Measurements from ENCODE around the gene IPO4.

Gene IPO4

DNA sequence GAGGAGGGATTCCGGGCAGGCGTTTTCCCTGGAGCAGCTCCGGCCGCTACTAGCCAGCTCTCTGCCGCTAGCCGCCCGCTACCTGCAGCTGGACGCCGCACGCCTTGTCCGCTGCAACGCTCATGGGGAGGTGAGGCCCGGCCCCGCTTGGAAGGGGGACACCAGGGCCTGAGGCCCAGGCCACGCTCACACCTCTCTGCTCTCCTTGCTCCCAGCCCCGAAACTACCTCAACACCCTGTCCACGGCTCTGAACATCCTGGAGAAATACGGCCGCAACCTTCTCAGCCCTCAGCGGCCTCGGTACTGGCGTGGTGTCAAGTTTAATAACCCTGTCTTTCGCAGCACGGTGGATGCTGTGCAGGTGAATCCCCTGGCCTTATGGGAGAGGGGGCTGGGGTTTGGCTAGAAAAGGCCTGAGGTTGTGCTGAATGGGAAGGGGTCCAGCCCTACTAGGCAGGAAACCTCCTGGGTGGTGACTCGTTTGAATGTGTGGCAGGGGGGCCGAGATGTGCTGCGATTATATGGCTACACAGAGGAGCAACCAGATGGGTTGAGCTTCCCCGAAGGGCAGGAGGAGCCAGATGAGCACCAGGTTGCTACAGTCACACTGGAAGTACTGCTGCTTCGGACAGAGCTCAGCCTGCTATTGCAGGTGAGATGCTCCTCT, 40.7 kb downstream of the IPO4 start:
- DNase-seq (ENCODE audit: extremely low read depth in 1 of 2, low read depth in 1 of 2), result no peak

DNA sequence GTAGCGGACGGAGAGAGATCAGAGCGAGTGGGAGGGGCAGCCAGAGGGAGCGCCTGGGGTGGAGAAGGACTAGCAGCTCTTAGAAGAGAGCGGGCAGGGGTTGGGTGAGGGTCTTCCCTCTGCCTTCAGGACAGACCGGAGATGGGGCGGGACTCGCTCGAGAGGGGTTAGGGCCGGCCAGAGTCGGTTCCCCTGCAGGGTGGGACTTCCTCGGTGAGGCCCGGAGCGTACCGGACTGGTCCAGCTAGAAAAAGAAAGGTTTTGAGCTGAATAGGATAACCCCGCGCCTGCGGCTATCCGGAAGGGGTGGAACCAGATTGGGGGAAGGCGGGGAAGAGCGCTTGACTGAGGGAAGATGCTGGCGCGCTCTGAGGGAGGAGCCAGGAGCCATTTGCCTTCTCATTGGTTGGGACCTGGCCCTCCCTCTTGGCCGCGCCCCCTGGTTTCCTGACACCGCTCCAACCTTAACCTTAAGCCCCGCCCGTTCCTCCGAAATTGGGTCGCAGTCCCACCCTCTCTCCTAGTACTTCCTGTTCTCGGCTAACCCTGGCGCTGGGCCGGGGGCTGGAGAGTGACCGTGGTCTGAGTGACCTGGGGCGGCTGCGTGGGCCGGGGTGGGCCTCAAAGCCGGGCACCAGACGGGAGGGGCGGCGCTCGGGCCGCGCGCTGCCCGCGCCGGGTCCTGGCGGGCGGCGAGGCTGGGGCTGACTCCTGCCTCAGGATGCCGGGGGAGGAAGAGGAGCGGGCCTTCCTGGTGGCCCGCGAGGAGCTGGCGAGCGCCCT, 41.4 kb downstream of the IPO4 start, which contains the start of gene RNF31:
RNF31 (plus strand) TSS at position 521 of the 783 bp plus-strand sequence; CDS start at position 722, 201 bp downstream.
- peak; percentile 93 to 99 for DNase-seq (ENCODE audit: extremely low read depth in 1 of 2, low read depth in 1 of 2)

DNA sequence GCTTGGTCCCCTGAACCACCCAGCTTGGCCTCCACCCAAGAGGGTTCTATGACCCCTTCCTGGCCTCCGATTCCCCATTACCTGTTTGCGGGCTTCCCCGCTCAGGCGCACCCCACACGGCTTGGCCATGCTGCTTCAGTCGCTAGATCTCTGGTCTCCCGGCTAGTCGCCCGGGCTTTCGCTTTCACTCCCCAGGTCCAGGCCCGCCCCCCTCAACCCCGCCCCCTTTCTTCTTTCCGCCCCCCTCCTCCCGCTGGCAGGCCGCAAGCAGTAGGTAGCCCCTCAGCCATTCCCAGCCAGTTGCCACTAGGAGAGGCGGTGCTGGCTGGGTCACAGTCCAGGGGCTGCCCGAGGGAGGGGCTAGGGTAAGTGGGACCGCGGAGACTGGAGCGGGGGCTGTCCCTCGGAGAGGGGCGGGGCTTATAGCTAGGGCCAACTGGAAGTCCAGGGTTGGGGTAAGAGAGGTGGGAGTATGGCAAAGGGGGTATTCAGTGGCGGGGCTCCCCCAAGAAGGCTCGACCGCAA, 42.1 kb downstream of the IPO4 start, which contains the start of gene PSME2:
PSME2 (minus strand) TSS at position 158 of the 525 bp plus-strand sequence; CDS start at position 129, 29 bp downstream.
- DNase-seq (ENCODE audit: extremely low read depth in 1 of 2, low read depth in 1 of 2), result peak; percentile 84 to 97

DNA sequence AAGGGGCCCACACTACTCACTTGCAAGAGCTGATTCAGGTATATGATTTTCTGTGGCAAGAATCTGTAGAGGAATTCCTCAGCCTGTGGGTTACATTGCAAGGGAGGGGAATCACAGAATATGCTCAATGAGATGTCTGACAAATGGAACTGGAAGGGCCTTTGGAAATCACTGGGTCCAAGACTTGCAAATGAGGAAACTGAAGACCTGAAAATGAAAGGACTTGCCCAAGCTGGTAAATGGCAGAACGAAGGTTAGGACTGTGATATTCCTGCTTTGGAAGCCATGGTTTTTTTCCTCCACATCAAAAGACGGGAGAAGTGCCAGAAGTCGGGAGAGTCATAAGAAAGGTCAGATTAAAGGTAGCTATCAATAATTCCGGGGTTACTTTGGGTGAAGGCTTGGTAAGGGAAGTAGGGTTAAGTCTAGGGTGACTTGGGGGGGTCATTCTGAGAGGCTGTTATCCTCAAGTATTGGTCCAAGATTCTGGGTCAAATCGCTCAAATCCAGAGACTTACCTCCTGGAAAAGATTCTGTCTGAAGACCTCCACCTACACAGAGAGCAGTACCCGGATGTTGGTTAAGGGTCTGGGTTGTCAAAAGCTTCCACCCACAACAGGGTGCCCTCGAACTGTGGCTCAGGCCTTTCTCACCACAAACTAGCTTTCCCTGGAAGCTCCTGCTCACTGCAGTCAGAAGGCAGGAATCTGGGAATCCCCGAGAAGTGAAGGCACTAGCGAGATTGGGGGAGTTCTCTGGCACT, 42.7 kb downstream of the IPO4 start:
- DNase-seq (ENCODE audit: extremely low read depth in 1 of 2, low read depth in 1 of 2), result no peak

DNA sequence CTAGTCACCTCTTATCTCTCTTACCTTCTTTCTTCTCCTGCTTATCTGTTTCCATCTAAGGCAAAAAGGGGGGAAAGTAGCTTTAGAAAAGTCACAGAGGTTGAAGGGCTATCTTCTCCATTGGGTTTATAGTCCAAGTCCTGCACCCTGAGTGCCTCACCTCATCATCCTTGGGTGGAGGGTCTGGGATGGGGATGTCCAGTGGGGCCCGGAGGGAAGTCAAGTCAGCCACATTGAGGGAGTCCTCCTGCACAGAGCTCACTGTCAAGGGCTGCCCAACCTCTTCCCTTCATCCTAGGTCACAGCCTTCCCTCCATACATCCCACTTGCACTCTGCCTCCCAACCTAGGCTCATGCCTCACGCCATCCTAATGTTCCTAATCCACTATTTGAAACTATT, 43.4 kb downstream of the IPO4 start:
- no peak for DNase-seq (ENCODE audit: extremely low read depth in 1 of 2, low read depth in 1 of 2)

DNA sequence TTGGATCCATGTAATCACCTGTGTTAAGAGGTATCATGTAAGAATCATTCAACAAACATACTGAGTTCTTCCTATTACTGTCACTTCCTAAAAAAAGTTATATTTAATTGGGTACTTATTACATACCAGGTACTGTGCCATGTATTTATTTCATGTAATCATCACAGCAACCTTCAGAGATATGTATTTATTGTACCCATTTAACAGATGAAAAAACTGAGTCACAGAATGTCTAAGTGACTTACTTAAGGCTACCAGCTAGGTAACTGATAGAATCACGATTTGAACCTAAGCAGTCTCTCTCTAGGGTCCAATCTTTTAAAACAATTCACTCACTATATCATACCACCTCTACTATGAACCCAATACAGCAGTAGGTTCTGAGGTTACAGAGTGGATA, 44.2 kb downstream of the IPO4 start:
- no peak for DNase-seq (ENCODE audit: extremely low read depth in 1 of 2, low read depth in 1 of 2)

DNA sequence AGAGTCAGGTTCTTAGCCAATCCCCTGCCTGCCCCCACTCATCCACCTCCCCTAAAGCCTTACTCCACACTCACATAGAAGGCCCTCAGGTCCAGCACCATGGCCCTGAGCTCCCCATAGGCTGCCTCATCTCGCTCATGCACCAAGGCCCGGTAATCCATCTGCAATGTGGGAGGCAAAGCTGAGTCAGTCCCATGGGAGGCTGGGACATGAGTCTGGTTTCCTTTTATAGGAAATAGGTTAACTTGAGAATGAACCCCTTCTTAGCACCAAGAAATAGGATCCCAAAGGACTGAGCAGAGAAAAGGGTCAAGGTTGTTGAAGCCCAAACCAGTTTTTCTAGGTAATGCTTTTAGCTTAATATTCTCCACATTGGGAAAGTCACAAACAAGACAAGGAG, 45.1 kb downstream of the IPO4 start:
- DNase-seq (ENCODE audit: extremely low read depth in 1 of 2, low read depth in 1 of 2), result no peak

DNA sequence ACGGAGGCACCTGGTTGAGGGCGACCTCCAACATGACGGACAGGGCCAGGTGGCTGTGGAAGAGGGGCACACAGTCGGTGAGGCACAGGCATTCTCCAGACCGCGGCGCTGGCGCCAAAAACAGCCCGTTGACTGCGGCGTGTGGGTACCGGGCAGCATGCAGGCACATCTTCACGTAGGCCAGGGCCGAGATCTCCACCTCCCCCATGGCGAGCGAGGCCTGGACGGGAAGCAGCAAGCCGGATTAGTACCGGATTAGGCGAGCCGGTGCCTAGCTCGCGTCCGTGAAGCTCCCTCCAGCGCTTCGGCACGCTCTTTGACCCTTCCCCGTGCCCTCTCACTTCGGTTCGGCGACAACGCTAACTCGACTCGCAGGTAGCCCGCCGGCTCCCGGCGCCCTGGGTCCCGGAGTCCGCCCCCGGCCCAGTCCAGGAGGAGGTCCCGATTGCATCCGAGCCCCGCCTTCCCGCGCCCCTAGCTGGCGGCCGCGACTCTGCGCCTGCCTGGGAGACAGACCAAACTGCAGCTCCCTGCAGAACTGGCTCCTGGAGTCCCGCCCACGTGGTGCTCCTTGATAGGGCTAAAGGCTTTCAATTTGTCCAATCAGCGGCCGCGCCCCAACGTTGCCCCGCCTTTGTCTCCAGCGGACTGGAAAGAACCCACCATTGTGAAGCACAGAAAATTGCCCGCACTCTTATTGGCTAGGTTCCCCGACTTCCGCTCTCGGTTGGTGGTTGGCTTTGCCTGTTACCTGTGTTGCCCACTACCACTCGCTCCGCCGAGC, 47.3 kb downstream of the IPO4 start, which contains the start of gene EMC9:
EMC9 (minus strand) TSS at position 495 of the 784 bp plus-strand sequence; CDS start at position 208, 287 bp downstream.
- DNase-seq (ENCODE audit: extremely low read depth in 1 of 2, low read depth in 1 of 2), result peak; percentile 98 to 100

DNA sequence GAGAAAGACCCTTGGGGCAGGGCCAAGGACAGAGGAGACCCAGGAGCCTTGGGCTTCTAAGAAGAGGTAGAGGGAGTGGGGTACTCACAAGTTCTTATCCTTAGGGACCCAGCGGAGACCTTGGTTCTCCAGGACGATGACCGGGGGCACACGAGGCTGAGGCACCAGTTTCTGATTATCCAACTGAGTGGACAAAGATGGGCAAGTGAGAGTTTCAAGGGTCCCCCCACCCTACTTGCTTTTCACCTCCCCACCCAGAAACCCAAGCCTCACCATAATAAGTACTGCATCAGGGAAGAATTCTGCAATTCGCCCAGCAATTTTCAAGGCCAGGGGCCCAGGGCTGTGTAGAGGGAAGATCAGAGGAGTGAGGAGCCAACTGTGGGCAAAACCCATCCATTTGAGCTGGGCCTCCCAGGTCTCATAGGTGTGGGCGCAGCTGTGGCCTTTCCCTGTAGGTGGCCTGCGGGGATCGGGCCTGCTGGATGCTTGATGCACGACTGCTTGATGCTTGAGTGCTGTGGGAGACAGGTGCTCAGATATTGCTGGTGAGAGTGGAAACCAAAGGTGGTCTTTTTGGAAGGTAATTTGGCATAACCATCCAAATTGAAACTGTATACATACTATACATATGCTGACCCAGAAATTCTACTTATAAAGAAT, 49.2 kb downstream of the IPO4 start:
- no peak for DNase-seq (ENCODE audit: extremely low read depth in 1 of 2, low read depth in 1 of 2)

DNA sequence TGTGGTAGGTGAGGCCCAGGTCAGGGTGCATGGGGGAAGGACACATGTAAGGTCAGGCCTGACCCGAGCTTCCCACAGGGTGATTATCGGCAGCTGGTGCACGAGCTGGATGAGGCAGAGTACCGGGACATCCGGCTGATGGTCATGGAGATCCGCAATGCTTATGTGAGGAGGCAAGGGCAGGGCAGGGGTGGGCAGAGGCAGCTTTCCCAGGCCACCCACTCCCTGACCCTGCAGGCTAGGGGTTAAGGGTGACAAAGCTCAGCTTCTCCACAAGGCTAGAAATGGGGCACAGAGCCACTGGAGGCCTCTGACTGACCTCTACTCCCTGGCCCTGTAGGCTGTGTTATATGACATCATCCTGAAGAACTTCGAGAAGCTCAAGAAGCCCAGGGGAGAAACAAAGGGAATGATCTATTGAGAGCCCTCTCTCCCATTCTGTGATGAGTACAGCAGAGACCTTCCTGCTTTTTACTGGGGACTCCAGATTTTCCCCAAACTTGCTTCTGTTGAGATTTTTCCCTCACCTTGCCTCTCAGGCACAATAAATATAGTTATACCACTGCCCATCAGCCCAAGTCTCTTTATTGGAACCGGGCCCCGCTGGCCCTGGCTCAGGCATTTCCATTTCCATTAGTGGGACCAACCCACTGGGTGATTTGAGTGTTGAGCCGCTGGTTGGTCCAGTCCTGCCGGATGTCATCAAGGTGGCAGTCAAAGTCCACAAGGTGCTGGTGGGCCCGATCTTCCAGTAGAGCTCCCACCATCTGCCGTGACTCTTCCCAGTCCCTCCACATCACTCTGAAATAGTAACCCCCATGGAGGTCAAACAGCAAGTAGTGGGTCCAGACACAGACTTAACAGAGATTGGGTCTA, 50.0 kb downstream of the IPO4 start:
- no peak for DNase-seq (ENCODE audit: extremely low read depth in 1 of 2, low read depth in 1 of 2)

DNA sequence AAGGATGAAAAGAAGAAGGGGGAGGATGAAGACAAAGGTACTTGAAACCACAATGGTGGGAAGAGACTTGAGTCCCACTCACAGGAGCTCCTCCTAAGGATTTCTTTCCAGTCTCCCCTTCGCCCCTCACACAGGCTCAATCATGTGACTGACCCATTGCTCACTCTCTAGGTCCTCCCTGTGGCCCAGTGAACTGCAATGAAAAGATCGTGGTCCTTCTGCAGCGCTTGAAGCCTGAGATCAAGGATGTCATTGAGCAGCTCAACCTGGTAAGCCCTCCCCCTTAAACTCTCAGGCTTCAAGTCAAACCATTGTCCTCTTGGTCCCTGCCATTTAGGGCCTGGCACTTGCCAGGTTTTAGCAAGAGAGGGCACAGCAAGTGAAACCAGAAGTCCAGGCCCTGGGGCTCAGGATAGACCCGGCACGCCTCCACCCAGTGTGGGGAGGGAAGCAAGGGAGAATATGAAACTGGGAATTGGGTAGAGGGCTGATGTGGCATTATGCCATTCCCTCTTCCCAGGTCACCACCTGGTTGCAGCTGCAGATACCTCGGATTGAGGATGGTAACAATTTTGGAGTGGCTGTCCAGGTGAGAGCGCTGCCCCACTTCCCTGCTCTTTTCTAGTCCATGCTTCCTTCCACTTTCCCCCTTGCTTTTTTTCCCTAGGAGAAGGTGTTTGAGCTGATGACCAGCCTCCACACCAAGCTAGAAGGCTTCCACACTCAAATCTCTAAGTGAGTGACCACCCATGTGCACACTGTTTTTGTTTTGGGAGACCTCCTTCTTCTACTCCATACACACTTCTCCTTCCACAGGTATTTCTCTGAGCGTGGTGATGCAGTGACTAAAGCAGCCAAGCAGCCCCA, 50.9 kb downstream of the IPO4 start:
- DNase-seq (ENCODE audit: extremely low read depth in 1 of 2, low read depth in 1 of 2), result no peak

DNA sequence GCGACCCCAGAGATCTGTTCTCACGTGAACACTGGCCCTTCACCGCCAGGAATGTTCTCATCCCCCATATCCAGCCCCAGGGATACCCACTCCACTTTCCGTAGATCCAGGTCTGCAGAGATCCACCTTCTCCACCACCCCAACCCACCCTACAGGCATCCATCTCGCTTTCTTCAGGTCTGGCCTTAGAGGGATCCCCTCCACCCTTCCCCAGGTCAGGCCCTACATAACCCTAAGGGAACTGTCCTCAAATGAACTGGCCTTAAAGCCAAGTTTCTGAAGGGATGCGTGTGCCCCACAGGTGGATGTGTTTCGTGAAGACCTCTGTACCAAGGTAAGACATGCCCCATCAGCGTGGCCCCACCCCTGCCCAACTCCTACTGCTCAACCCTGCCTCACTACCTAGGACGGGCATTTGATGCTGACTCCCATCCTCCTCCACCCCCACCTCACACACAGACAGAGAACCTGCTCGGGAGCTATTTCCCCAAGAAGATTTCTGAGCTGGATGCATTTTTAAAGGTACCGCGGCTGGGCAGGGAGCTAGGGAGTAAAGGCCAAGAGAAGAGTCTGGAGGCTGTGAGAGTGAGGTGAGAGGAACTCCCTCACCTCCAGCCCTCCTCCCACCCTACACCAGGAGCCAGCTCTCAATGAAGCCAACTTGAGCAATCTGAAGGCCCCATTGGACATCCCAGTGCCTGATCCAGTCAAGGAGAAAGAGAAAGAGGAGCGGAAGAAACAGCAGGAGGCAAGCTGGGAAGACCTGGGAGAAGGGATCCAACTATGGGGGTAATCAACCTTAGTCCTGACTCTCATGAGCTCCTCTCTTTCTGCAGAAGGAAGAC, 51.7 kb downstream of the IPO4 start:
- DNase-seq (ENCODE audit: extremely low read depth in 1 of 2, low read depth in 1 of 2), result no peak

DNA sequence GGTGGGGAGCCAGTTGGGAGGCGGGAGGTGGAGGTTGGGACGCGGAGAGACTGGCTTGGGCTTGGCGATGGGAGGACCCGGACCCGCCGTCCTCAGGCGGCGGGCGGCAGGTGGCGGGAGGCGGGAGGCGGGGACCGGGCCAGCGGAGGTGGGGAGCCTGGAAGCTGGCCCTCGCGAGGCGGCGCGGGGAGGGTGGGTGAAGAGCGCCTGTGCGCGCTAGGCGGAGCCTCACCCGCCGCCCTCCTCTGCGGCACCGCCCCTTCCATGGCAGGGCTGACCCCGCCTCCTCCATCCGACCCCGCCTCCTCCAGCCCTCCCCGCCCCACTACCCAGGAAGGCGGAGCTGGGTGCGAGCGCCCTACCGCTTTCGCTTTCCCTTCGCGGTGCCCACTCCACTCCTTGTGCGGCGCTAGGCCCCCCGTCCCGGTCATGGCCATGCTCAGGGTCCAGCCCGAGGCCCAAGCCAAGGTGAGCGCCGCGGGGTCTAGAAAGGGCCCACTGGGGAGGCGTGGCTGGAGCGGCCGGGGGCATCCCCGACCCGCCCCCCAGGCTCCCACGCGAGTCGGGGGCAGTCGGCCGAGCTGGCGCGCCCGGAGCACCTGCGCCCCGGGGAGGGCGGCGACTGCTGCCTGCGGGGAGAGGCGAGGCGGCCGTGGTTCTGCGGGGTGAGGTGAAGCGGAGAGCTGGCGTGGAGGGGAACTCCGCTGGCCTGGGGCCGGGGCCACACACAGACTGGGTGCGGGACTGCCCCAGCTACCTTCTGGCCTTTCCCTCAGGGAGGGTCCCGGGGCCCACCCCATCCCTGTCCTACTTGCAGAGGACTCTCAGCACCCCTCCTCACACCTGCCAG, 52.6 kb downstream of the IPO4 start, which contains the start of gene PSME1:
PSME1 (plus strand) TSS at position 361 of the 850 bp plus-strand sequence; CDS start at position 430, 69 bp downstream.
- DNase-seq (ENCODE audit: extremely low read depth in 1 of 2, low read depth in 1 of 2), result peak; percentile 84 to 87

DNA sequence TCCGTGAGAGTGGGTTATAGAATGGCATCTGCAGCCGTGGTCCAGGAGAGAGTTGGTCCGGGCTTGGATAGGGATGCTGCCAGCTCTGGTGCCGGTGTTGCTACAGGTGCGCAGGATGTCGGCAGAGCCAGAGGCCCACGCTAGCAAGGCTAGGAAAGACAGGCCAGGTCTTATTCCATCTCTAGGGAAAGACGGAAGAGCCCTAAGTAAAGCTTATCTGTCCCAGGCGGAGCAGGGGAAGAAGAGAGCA, 53.1 kb downstream of the IPO4 start:
- DNase-seq (ENCODE audit: extremely low read depth in 1 of 2, low read depth in 1 of 2), result no peak

DNA sequence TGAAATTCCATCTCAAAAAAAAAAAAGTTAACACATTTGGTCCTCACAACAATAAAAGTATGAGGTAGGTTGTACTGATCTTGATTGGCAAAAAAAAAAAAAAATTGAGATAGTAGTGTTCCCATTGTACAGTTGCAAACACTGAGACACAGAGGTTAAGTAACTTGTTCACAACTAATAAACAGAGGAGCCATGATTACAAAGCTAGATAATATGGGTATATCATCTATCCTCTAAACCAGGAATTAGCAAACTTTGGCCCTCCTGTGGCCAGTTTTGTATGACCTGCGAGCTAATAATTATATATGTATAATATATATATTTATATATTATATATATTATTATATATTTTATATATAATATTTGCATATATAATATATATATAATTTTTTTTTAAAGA, 54.9 kb downstream of the IPO4 start:
- DNase-seq (ENCODE audit: extremely low read depth in 1 of 2, low read depth in 1 of 2), result no peak

DNA sequence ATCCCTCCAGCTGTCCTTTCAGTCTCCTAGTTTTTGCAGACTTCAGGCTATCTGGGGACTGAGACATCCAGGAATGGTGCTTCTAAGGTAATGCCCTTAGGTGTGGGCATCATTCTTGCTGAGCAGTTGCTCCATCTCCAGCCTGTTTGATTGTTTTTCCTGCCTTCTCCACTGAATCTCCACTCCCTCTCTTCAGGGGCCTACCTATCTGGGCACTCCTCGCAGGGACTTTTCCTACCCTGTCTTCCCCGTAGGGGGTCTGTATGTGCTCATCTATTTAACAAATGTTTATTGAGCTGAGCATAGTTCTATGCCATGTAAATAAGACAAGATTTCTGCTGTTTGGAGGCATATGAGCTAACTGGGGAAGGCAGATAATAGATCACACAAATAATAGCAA, 55.6 kb downstream of the IPO4 start:
- DNase-seq (ENCODE audit: extremely low read depth in 1 of 2, low read depth in 1 of 2), result no peak
